Astrocyte of the cerebellum (primary cell): ENCODE data around the gene AMH.

Source experiments
- DNase-seq: peaks from one replicate; pipeline ENCODE4 v3.0.0-alpha.2; 2011; ENCODE audit warnings: low read depth
- H3K4me3 ChIP-seq: 2 replicates; pipeline ENCODE4 v1.5.1; 2011; ENCODE audit warnings: mild to moderate bottlenecking, low read depth, low read length, moderate library complexity
- in situ Hi-C: cut with HindIII; loops from 2 replicates; pipeline ENCODE4 v1.10.0; 2017; ENCODE audit warnings: low sequenced_read_pairs
- TF ChIP-seq, protein P1 (sequence below): IDR thresholded peaks from 2 replicates; pipeline ENCODE4 v1.5.1; 2012; ENCODE audit warnings: low read length, low read depth, moderate library complexity, mild to moderate bottlenecking; ENCODE audit errors: missing control alignments

Gene AMH

DNA sequence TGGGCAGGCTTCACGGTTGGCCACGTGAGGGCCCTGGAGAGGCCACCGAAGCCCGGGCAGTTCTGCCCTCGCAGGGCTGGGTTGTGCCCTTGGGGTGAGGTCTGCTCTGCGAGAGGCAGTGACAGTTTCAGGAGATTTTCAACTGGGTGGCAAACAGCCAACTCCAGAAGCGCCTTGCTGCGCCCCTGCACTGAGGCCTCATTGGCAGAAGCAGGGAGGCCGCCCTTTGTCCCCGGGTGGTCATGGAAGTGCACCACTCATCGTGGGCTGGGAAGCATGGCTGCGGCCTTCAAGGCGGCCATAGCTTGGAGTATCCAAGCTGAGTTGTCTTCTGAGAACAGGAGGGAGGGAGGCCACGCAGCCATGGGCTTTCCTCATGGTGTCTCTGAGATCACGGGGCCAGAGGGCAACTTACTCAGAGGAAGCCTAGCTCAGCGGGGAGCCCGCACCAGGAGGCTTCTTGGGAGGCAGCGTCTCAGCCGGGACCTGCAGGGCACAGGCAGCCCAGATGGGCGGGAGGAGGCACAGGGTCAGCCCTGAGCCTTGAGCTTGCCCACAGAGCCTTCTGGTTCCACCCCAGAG is 27.8 kb upstream of the AMH start:
- no peak for DNase-seq
- H3K4me3 ChIP-seq, result no peak overlapping the region
- in situ Hi-C loops, result no loop called here
- TF ChIP-seq, protein P1, sequence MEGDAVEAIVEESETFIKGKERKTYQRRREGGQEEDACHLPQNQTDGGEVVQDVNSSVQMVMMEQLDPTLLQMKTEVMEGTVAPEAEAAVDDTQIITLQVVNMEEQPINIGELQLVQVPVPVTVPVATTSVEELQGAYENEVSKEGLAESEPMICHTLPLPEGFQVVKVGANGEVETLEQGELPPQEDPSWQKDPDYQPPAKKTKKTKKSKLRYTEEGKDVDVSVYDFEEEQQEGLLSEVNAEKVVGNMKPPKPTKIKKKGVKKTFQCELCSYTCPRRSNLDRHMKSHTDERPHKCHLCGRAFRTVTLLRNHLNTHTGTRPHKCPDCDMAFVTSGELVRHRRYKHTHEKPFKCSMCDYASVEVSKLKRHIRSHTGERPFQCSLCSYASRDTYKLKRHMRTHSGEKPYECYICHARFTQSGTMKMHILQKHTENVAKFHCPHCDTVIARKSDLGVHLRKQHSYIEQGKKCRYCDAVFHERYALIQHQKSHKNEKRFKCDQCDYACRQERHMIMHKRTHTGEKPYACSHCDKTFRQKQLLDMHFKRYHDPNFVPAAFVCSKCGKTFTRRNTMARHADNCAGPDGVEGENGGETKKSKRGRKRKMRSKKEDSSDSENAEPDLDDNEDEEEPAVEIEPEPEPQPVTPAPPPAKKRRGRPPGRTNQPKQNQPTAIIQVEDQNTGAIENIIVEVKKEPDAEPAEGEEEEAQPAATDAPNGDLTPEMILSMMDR, result no peak

DNA sequence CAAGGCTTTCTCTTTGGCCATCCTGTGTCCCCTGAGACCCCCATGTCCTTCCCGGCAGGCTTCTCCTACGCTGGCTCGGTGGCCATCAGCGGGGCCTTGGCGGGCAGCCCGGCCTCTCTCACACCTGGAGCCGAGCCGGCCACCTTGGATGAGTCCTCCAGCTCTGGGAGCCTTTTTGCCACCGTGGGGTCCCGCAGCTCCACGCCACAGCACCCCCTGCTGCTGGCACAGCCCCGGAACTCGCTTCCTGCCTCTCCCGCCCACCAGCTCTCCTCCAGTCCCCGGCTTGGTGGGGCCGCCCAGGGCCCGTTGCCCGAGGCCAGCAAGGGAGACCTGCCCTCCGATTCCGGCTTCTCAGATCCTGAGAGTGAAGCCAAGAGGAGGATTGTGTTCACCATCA is 27.2 kb upstream of the AMH start:
- H3K4me3 ChIP-seq, result no peak overlapping the region
- in situ Hi-C loops, result no loop called here
- TF ChIP-seq, protein P1, result peak; percentile 17
- no peak for DNase-seq

DNA sequence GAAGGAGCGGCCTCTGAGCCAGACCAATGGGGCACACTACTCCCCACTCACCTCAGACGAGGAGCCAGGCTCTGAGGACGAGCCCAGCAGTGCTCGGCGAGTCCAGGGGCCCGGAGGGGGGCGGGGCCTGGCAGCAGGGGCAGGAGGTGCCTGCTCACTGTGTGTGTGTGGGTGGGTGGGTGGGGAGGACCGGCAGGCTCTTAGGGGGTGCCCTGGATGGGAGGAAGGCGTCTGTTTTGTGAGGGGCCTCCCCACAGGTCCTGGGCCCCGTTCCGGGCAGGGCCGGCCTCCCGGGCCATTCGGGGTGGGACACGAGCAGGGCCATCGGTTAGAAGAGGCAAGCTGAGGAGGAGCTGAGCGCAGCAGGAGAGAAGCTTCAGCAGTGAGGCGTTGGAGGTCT is 25.7 kb upstream of the AMH start:
- TF ChIP-seq, protein P1, result no peak
- DNase-seq, result no peak
- in situ Hi-C loops, result no loop called here
- H3K4me3 ChIP-seq, result no peak overlapping the region

DNA sequence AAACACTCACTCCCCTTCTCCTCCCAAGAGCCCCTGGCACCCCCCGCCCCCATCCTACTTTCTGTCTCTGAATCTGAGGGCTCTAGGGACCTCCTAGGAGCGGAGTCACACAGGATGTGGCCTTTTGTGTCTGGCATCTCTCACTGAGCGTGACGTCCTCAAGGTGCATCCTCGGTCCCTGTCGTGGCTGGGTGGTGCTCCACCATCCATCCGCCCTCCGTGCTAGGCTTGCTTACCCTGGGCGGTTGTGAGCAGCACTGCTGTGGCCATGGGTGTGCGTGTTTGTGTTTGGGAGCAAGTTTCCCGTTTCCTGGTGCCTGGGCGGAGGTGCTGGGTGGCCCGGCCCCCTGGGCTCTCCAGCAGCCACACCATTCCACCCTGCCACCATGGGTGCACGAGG is 25.2 kb upstream of the AMH start:
- in situ Hi-C loops, result no loop called here
- no peak for DNase-seq
- H3K4me3 ChIP-seq, result no peak overlapping the region
- TF ChIP-seq, protein P1, result no peak

DNA sequence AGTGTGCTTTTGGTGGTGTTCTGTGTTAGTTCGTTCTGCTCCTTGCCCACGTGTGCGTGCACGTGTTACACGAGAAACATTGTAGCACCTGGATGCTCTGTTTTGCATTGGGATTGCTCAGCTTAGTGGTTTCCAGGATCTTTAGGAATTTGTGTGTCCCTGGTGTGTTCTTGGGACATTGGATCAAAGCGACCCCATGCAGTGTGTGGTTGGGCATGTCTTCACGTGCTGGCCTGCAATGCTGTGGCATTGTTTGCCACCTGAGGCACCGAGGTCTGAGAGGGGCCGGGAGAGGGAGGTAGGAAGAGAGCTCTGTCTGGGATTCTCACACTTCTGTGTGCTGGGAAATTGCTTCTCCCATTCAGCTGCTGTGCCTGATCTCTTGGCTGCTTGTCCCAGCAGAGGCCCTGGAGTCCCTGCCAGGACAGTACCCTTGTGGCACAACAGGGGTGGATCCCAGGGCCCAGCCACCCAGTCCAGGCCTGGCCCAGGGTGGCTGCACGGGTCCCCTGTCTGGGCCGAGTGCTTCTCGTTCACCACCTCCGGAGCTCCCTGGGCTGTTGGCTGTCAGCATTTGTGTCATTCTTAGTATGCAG is 24.3 kb upstream of the AMH start:
- no peak for DNase-seq
- H3K4me3 ChIP-seq, result no peak overlapping the region
- TF ChIP-seq, protein P1, result no peak
- in situ Hi-C loops, result no loop called here

DNA sequence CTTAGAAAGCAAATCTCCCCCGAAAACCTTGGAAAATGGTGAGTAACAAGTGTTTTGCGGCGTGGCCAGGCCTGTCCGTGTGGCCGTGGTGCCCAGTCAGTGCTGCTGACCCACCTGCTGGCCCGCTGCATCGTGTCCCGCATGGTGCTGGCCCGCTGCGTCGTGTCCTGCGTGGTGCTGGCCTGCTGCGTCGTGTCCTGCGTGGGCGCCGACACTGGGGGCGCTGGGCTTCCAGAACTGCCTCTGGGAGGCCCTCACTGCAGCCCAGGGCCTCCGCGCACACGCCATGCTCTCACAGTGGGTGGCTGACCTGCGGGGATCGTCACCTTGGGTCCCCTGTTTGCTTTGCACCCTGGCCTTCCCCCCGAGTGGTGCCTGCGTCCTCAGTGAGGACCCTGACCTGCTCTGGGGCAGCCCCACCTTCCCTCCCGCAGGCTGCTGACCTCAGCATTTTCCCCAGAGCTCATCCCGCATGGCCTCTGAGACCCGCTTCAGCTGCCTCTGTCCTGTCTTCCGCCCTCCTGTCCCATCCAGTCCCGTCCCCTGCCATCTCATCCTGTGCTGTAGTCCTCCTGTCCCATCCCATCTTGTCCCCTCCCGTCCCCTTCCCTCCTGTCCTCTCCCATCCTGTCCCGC is 23.6 kb upstream of the AMH start:
- TF ChIP-seq, protein P1, result no peak
- in situ Hi-C loops, result no loop called here

More for the DNA sequence above, 23.6 kb upstream of the AMH start:
- no peak overlapping the region for H3K4me3 ChIP-seq
- no peak for DNase-seq
